HL-60/S4 (cell line): Measurements from ENCODE around the gene HABP2.

ENCODE experiments used
- in situ Hi-C: fragments of 300-500 bp; cut with MboI; formaldehyde crosslinking; loops from 2 replicates; pipeline ENCODE4 v1.14.3; 2022; ENCODE audit warnings: low sequenced_read_pairs

Gene HABP2

DNA sequence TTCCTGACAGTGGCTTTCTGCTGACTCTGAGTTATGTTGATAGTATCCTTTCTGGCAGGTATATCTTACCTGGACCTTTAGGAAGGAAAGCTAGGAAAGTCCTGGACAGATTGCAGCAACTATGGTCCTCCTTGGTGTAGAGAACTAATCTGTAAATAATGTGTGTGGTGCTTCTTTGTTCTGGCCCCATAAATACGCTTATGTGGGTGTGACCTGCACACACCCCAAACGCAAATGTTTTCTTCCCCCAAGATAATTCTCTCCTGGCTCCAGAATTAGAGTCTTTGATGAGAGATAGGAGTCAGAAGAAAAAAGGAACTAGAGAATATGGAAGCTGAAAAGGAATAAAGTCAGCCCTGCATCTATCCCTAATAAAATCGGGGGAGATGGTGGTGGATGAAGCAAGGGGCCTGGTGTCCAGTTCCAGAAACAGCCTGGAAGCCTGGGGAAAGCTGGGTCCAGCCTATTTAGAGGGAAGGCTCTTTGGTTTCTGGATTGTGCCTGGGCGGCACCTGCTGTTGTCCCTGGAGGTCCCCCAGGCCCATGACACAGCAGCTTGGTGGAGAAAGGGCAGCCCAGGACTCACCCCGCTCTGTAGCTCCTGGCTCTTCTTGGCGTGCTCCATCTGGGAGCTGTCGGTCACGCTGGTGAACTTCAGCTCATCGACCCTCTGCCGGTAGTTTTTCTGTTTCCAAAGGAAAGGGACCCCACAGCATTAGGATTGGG lies 72.8 kb downstream of the HABP2 start:
- in situ Hi-C loops, result no loop called here

- in situ Hi-C loops, result no loop called here
These were observed 74.0 kb downstream of the HABP2 start for GRCh38 chr10:113626809-113627355.

DNA sequence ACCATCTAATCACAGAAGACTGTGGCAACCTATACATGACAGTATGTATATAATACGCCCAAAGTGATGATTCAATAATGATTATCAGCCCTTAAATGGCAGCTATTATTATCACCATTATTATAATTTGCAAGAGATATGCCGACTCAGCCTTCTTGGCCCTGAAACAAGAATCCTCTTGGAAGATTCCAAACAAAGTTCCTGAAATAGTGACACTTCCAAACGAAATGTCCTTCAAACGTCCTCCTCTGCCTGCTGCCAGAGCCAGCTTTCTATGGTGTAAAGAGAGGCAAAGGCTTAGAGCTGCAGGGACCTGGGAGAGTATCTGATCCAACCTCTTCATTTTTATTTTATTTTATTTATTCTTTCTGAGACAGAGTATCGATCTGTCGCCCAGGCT lies 75.0 kb downstream of the HABP2 start:
- in situ Hi-C loops, result no loop called here

GRCh38 chr10:113628607-113629153 lies 75.8 kb downstream of the HABP2 start:
- in situ Hi-C loops, result no loop called here

DNA sequence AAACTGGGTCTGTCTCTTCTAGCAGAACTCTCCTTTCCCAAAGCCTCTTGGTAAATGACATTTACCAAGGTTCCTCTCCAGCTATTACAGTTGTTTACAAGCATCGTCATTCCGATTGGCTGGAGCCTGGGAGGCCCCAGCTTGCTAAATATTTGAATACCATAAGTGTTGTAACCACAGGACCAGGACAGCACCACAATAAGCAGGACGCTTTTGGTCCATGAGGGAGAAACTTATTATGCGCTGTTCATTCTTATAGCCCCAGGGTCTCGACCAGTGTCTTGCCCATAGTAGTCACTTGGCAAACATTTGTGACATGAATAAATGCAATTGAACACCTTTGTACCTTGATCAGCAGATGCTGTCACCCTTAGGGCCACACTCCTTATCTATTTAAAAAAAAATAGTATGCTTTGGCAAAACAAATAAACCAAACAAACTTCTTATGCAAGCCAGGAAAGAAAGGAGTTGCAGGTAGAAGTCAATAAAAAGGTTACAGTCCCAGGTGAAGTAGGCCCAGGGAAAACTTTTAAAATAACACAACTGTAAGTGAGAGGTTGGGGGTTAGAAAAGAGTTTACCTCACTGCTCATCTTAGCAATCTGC lies 78.2 kb downstream of the HABP2 start:
- in situ Hi-C loops, result no loop called here

DNA sequence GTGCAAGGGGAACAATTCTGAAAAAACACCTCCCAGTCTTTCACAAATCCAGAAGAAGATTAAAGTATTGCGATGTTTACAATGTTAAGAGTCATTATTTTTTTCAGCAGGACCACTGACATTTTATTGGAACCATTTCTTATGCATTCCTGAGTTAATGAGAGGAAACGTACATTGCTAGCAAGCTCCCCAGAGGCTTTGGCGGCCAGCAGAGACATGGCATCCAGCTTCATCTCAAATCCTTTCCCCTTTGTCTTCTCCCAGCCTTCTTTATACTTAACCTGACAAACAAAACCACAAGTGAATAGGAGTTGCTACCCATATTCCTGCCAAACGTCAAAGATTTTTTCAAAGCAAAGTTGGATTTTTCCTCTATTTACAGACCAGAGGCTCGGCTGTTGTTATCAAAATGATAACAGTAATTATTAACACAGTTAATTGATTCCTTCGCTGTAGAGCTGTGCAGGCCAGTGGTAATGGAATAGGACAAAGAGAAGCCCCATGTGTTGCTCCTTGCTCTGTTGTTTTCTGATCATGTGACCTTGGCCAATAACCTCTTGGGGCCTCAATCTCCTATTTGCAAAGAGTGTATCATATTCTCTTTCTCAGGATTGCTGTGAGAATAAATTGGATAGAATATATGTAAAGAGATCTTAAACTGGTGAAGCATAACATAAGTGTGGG lies 79.0 kb downstream of the HABP2 start:
- in situ Hi-C loops, result no loop called here
